Lower leg skin (tissue), 3 donors: ENCODE results near the gene TNFSF9.

Experiments used
- POLR2A ChIP-seq, 2 donors: fragments of 450-650 bp; IDR thresholded peaks; one replicate each; pipeline ENCODE4 v1.6.1; 2016 to 2017; ENCODE audit warnings: antibody characterized with exemption in 2 of 2, mild to moderate bottlenecking in 1 of 2, moderate library complexity in 1 of 2
- TF ChIP-seq, protein P1 (sequence below), 3 donors: fragments of 450-650 bp; IDR thresholded peaks; one replicate each; pipeline ENCODE4 v1.5.1; 2016; ENCODE audit warnings: antibody characterized with exemption in 3 of 3, mild to moderate bottlenecking in 3 of 3, moderate library complexity in 2 of 3

DNA sequence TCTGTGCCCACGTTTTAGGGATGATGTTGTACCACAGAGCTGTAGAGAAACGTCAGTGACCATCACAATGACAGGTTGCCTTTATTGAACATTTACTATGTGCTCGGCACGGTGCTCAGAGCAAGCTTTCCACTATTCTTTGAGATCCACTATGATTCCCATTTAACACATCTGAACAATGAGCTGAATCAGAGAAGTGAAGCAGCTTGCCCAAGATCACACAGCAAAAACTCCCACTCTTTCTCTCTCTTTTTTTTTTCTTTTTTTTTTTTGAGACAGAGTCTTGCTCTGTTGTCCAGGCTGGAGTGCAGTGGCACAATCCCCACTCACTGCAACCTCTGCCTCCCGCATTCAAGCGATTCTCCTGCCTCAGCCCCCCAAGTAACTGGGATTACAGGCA lies 8.1 kb upstream of the TNFSF9 start:
- no peak for TF ChIP-seq POLR2A (IDR thresholded peaks at IDR 0.05)
- TF ChIP-seq, protein P1, sequence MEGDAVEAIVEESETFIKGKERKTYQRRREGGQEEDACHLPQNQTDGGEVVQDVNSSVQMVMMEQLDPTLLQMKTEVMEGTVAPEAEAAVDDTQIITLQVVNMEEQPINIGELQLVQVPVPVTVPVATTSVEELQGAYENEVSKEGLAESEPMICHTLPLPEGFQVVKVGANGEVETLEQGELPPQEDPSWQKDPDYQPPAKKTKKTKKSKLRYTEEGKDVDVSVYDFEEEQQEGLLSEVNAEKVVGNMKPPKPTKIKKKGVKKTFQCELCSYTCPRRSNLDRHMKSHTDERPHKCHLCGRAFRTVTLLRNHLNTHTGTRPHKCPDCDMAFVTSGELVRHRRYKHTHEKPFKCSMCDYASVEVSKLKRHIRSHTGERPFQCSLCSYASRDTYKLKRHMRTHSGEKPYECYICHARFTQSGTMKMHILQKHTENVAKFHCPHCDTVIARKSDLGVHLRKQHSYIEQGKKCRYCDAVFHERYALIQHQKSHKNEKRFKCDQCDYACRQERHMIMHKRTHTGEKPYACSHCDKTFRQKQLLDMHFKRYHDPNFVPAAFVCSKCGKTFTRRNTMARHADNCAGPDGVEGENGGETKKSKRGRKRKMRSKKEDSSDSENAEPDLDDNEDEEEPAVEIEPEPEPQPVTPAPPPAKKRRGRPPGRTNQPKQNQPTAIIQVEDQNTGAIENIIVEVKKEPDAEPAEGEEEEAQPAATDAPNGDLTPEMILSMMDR (IDR thresholded peaks at IDR 0.05): no peak
